ENCODE results near the gene DTWD1.

- TF ChIP-seq, protein P1, sequence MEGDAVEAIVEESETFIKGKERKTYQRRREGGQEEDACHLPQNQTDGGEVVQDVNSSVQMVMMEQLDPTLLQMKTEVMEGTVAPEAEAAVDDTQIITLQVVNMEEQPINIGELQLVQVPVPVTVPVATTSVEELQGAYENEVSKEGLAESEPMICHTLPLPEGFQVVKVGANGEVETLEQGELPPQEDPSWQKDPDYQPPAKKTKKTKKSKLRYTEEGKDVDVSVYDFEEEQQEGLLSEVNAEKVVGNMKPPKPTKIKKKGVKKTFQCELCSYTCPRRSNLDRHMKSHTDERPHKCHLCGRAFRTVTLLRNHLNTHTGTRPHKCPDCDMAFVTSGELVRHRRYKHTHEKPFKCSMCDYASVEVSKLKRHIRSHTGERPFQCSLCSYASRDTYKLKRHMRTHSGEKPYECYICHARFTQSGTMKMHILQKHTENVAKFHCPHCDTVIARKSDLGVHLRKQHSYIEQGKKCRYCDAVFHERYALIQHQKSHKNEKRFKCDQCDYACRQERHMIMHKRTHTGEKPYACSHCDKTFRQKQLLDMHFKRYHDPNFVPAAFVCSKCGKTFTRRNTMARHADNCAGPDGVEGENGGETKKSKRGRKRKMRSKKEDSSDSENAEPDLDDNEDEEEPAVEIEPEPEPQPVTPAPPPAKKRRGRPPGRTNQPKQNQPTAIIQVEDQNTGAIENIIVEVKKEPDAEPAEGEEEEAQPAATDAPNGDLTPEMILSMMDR (conservative IDR thresholded peaks at IDR 0.05) = no peak
- no peak for TF ChIP-seq EZH2 (IDR thresholded peaks at IDR 0.05; ENCODE audit: low read depth)
Observed at GRCh38 chr15:49625460-49626036, 4.7 kb downstream of the DTWD1 start.
